Central memory CD8-positive, alpha-beta T cell (primary cell): ENCODE results near the gene DPEP3.

Experiments
- ATAC-seq: fragments of 150-1000 bp; cut with Tn5 transposase; replicated peaks from 2 replicates; pipeline ENCODE4 v1.10.0; 2022; ENCODE audit warnings: mild to moderate bottlenecking, moderate FRiP score, moderate number of reproducible peaks; ENCODE audit not compliant: poor library complexity, severe bottlenecking; ENCODE audit errors: extremely low read depth
- DNase-seq, 2 donors: peaks; one replicate each; pipeline ENCODE4 v3.0.0; 2021; ENCODE audit warnings: low spot score in 2 of 2
- H3K27ac Mint-ChIP-seq: one replicate; pipeline ENCODE4 v1.8.0; 2022; ENCODE audit warnings: low read depth, mild to moderate bottlenecking, moderate library complexity, mixed read lengths
- H3K27me3 Mint-ChIP-seq: one replicate; pipeline ENCODE4 v1.8.0; 2022; ENCODE audit warnings: mixed read lengths
- H3K36me3 Mint-ChIP-seq: one replicate; pipeline ENCODE4 v1.8.0; 2022; ENCODE audit warnings: mild to moderate bottlenecking, moderate library complexity, mixed read lengths; ENCODE audit not compliant: insufficient read depth
- H3K4me1 Mint-ChIP-seq: one replicate; pipeline ENCODE4 v1.8.0; 2022; ENCODE audit warnings: mixed read lengths
- H3K4me3 Mint-ChIP-seq: one replicate; pipeline ENCODE4 v1.8.0; 2022; ENCODE audit warnings: mild to moderate bottlenecking, moderate library complexity, mixed read lengths
- H3K9me3 Mint-ChIP-seq: one replicate; pipeline ENCODE4 v1.8.0; 2022; ENCODE audit warnings: mixed read lengths

DPEP3 gene

GRCh38 chr16:67936124-67936879 lies 44.0 kb downstream of the DPEP3 start, which contains the start of gene PSMB10:
Gene PSMB10 (minus strand): TSS chr16:67936850. CDS start chr16:67936749, 101 bp downstream.
- Mint-ChIP-seq H3K27me3 (no peaks in the 10 kb centered on the region), H3K36me3 (peaks cover 39% of the 10 kb centered on the region), H3K4me3 (peak within 1 kb of the TSS; percentile 100), H3K4me1 (peaks cover 40% of the 10 kb centered on the region), H3K27ac (peak within 1 kb of the TSS; percentile 93), H3K9me3 (no peaks in the 10 kb centered on the region)
- ATAC-seq (peak; percentile 6), DNase-seq (no peak)

- H3K9me3 Mint-ChIP-seq: no peaks in the 10 kb centered on the region
- peak overlapping the region; percentile 93 for H3K27ac Mint-ChIP-seq
- peak; percentile 84 to 89 for DNase-seq
- H3K36me3 Mint-ChIP-seq: peaks cover 40% of the 10 kb centered on the region
- peaks cover 40% of the 10 kb centered on the region for H3K4me1 Mint-ChIP-seq
- peak; percentile 93 for ATAC-seq
- H3K27me3 Mint-ChIP-seq: no peaks in the 10 kb centered on the region
- peak overlapping the region; percentile 100 for H3K4me3 Mint-ChIP-seq
Measured at GRCh38 chr16:67935402-67936123, 44.7 kb downstream of the DPEP3 start.

- Mint-ChIP-seq H3K27me3 (no peaks in the 10 kb centered on the region), H3K4me3 (peak overlapping the region; percentile 100), H3K9me3 (no peaks in the 10 kb centered on the region), H3K4me1 (peaks cover 35% of the 10 kb centered on the region), H3K27ac (peak overlapping the region; percentile 93), H3K36me3 (peaks cover 40% of the 10 kb centered on the region)
- no peak for DNase-seq
- no peak for ATAC-seq
Measured at GRCh38 chr16:67935101-67935401, 45.2 kb downstream of the DPEP3 start.

GRCh38 chr16:67934306-67935100 lies 45.8 kb downstream of the DPEP3 start:
- Mint-ChIP-seq H3K27ac (peak overlapping the region; percentile 93), H3K4me3 (peak overlapping the region; percentile 100), H3K27me3 (no peaks in the 10 kb centered on the region), H3K36me3 (peaks cover 43% of the 10 kb centered on the region), H3K4me1 (peaks cover 30% of the 10 kb centered on the region), H3K9me3 (no peaks in the 10 kb centered on the region)
- ATAC-seq (no peak), DNase-seq (no peak)

GRCh38 chr16:67933805-67934204 lies 46.5 kb downstream of the DPEP3 start:
- Mint-ChIP-seq H3K9me3 (no peaks in the 10 kb centered on the region), H3K4me1 (peaks cover 30% of the 10 kb centered on the region), H3K36me3 (peaks cover 42% of the 10 kb centered on the region), H3K4me3 (peak overlapping the region; percentile 37), H3K27ac (peak overlapping the region; percentile 14), H3K27me3 (no peaks in the 10 kb centered on the region)
- DNase-seq (no peak), ATAC-seq (no peak)

GRCh38 chr16:67932462-67932840 lies 47.8 kb downstream of the DPEP3 start:
- Mint-ChIP-seq H3K27ac (no peak overlapping the region), H3K9me3 (no peaks in the 10 kb centered on the region), H3K4me3 (no peak overlapping the region), H3K36me3 (peaks cover 46% of the 10 kb centered on the region), H3K27me3 (no peaks in the 10 kb centered on the region), H3K4me1 (peaks cover 29% of the 10 kb centered on the region)
- no peak for ATAC-seq
- DNase-seq: no peak

- DNase-seq: no peak
- no peak for ATAC-seq
- H3K4me1 Mint-ChIP-seq: peaks cover 23% of the 10 kb centered on the region
- H3K27ac Mint-ChIP-seq: peak within 1 kb of the TSS; percentile 61
- peaks cover 46% of the 10 kb centered on the region for H3K36me3 Mint-ChIP-seq
- H3K27me3 Mint-ChIP-seq: no peaks in the 10 kb centered on the region
- H3K4me3 Mint-ChIP-seq: no peak within 1 kb of the TSS
- H3K9me3 Mint-ChIP-seq: no peaks in the 10 kb centered on the region
Measured at GRCh38 chr16:67931712-67932461, 48.4 kb downstream of the DPEP3 start, which contains the start of gene CTRL. Gene CTRL (minus strand): TSS chr16:67931862. CDS start chr16:67931852, 10 bp downstream.

- peaks cover 40% of the 10 kb centered on the region for H3K36me3 Mint-ChIP-seq
- no peak overlapping the region for H3K4me3 Mint-ChIP-seq
- H3K27ac Mint-ChIP-seq: no peak overlapping the region
- ATAC-seq (no peak), DNase-seq (no peak)
- H3K27me3 Mint-ChIP-seq: no peaks in the 10 kb centered on the region
- no peaks in the 10 kb centered on the region for H3K9me3 Mint-ChIP-seq
- H3K4me1 Mint-ChIP-seq: peaks cover 18% of the 10 kb centered on the region
Measured at GRCh38 chr16:67930678-67931211, 49.6 kb downstream of the DPEP3 start.

GRCh38 chr16:67930191-67930590 lies 50.1 kb downstream of the DPEP3 start:
- Mint-ChIP-seq H3K27ac (no peak overlapping the region), H3K36me3 (peaks cover 35% of the 10 kb centered on the region), H3K4me3 (no peak overlapping the region), H3K9me3 (no peaks in the 10 kb centered on the region), H3K4me1 (peaks cover 13% of the 10 kb centered on the region), H3K27me3 (no peaks in the 10 kb centered on the region)
- DNase-seq (no peak), ATAC-seq (no peak)

GRCh38 chr16:67928561-67929364 lies 51.5 kb downstream of the DPEP3 start:
- no peak overlapping the region for H3K4me3 Mint-ChIP-seq
- H3K27me3 Mint-ChIP-seq: no peaks in the 10 kb centered on the region
- ATAC-seq: peak; percentile 86
- peak; percentile 53 to 55 for DNase-seq
- H3K27ac Mint-ChIP-seq: no peak overlapping the region
- peaks cover 28% of the 10 kb centered on the region for H3K36me3 Mint-ChIP-seq
- H3K9me3 Mint-ChIP-seq: no peaks in the 10 kb centered on the region
- H3K4me1 Mint-ChIP-seq: peaks cover 2% of the 10 kb centered on the region

GRCh38 chr16:67928147-67928546 lies 52.2 kb downstream of the DPEP3 start:
- no peak overlapping the region for H3K4me3 Mint-ChIP-seq
- ATAC-seq: no peak

More at GRCh38 chr16:67928147-67928546, 52.2 kb downstream of the DPEP3 start:
- no peaks in the 10 kb centered on the region for H3K4me1 Mint-ChIP-seq
- H3K36me3 Mint-ChIP-seq: peaks cover 23% of the 10 kb centered on the region
- H3K27ac Mint-ChIP-seq: no peak overlapping the region
- no peaks in the 10 kb centered on the region for H3K27me3 Mint-ChIP-seq
- no peaks in the 10 kb centered on the region for H3K9me3 Mint-ChIP-seq
- no peak for DNase-seq
